ENCODE results near the gene CCDC71L.

GRCh38 chr7:106658316-106659165, 2.4 kb downstream of the CCDC71L start:
- TF ChIP-seq CTCF (IDR thresholded peaks at IDR 0.05) (no peak), POLR2A (IDR thresholded peaks at IDR 0.05; ENCODE audit: low read depth) (no peak), POLR2AphosphoS5 (IDR thresholded peaks at IDR 0.05) (no peak), EP300 (IDR thresholded peaks at IDR 0.05) (no peak)
